ENCODE measurements around the gene CLEC4C. TPM values are rescaled to one million over a fixed set of nuclear protein-coding genes. Genes with fewer than 3 reads are reported as not detected.
"Not testable (repeated sequence)": the region's sequence is repeated elsewhere in the genome, so short reads cannot be mapped to it uniquely, and the experiment has no call there.

CLEC4C gene
- total and polyA plus RNA-seq, 2 donors (not counting 1 experiment from before 2014, with no cell fraction given): not detected

DNA sequence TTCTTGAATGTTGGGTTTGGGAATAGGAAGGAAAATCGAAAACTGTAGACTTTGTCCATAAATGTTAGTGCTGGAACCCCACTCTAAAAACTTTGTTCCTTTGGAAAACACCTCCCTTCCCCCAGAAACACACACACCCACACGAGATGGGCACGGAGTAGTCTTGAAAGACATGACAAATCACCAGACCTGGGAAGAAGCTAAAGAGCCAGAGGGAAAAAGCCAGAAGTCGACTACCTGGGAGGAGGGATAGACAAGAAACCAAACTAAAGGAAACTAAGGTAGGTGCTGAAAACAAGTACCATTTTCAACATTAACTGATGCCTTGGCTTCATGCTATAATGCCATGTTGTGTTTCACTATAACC is 41.1 kb upstream of the CLEC4C start:
- Histone ChIP-seq H4K20me1 (ENCODE audit: control insufficient read depth, extremely low read depth, insufficient read depth, low read length) (no peaks in the 10 kb centered on the region), H2AFZ (ENCODE audit: low read length) (no peak overlapping the region), H3K79me2 (ENCODE audit: control insufficient read depth, insufficient read depth, low read length) (no peaks in the 10 kb centered on the region), H3K4me1 (ENCODE audit: control insufficient read depth, extremely low read depth, insufficient read depth, low read length) (no peaks in the 10 kb centered on the region), H3K36me3 (ENCODE audit: control insufficient read depth, insufficient read depth, low read length) (no peaks in the 10 kb centered on the region), H3K9me3 (ENCODE audit: control insufficient read depth, insufficient read depth, low read depth, low read length) (no peaks in the 10 kb centered on the region), H3K9ac (ENCODE audit: insufficient read depth, low read length) (no peak overlapping the region), H3K4me3 (replicated peaks in 1 of 4; ENCODE audit: control extremely low read depth in 1 of 4, insufficient read depth in 1 of 4, low read depth in 3 of 4, low read length in 4 of 4) (no peak overlapping the region), H3K27ac (ENCODE audit: insufficient read depth, low read length) (no peak overlapping the region), H3K4me2 (ENCODE audit: extremely low read depth, insufficient read depth, low read length) (no peak overlapping the region), H3K27me3 (ENCODE audit: control insufficient read depth, insufficient read depth, low read length) (peaks cover 2% of the 10 kb centered on the region)
- DNase-seq (ENCODE audit: low read depth in 2 of 2): no peak
- TF ChIP-seq EZH2 (IDR thresholded peaks at IDR 0.05; ENCODE audit: low read length, missing control alignments) (no peak), CTCF (conservative IDR thresholded peaks at IDR 0.05 in 1 of 2, IDR thresholded peaks at IDR 0.05 in 1 of 2; ENCODE audit: low read depth in 1 of 2, low read length in 2 of 2) (no peak)

DNA sequence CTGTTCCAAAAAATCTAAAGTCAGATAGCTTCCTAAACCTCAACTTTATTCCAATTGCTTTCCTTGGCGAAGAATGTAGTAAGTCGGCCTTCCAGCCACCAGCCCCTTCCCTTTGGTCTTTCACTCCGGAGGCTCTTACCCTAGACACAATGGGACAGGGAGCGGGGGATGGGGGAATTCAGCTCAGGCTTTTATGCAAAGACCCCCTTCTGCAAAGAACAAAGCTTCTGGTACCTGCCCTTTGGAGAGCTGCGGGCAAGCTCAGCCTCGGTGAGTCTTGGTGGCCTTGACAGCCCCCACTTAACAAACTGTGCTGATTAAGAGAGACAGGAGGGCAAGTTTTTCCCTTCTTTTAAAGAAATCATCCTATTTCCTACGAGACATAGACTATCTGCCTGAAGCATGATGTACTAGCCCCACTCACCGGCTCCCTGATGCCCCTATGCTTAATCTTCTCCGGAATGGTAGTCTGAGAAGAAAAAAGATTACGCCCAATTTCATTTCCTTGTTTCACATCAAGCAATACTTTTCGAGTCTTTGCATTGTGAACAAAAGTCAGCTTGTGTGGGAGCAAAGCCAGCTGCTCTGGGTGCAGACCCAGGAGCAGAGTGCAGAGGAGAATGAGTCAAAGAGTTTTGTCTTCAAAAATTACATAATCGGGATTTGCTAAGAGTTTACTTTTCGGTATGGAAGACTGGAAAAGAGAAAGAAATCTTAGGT is 40.6 kb upstream of the CLEC4C start:
- peak in 1 of 2 donors; percentile 26 for DNase-seq (ENCODE audit: low read depth in 2 of 2)
- Histone ChIP-seq H3K9ac (ENCODE audit: insufficient read depth, low read length) (no peak overlapping the region), H3K4me2 (ENCODE audit: extremely low read depth, insufficient read depth, low read length) (no peak overlapping the region), H4K20me1 (ENCODE audit: control insufficient read depth, extremely low read depth, insufficient read depth, low read length) (no peaks in the 10 kb centered on the region), H3K27ac (ENCODE audit: insufficient read depth, low read length) (no peak overlapping the region), H3K9me3 (ENCODE audit: control insufficient read depth, insufficient read depth, low read depth, low read length) (no peaks in the 10 kb centered on the region), H2AFZ (ENCODE audit: low read length) (no peak overlapping the region), H3K27me3 (ENCODE audit: control insufficient read depth, insufficient read depth, low read length) (peaks cover 2% of the 10 kb centered on the region), H3K4me3 (replicated peaks in 1 of 4; ENCODE audit: control extremely low read depth in 1 of 4, insufficient read depth in 1 of 4, low read depth in 3 of 4, low read length in 4 of 4) (no peak overlapping the region), H3K79me2 (ENCODE audit: control insufficient read depth, insufficient read depth, low read length) (no peaks in the 10 kb centered on the region), H3K36me3 (ENCODE audit: control insufficient read depth, insufficient read depth, low read length) (no peaks in the 10 kb centered on the region), H3K4me1 (ENCODE audit: control insufficient read depth, extremely low read depth, insufficient read depth, low read length) (no peaks in the 10 kb centered on the region)
- TF ChIP-seq CTCF (conservative IDR thresholded peaks at IDR 0.05 in 1 of 2, IDR thresholded peaks at IDR 0.05 in 1 of 2; ENCODE audit: low read depth in 1 of 2, low read length in 2 of 2): no peak
- no peak for TF ChIP-seq EZH2 (IDR thresholded peaks at IDR 0.05; ENCODE audit: low read length, missing control alignments)

GRCh38 chr12:7784701-7785100 is 37.5 kb upstream of the CLEC4C start:
- no peak overlapping the region for H3K4me3 ChIP-seq (replicated peaks in 1 of 4; ENCODE audit: control extremely low read depth in 1 of 4, insufficient read depth in 1 of 4, low read depth in 3 of 4, low read length in 4 of 4)
- H2AFZ ChIP-seq (ENCODE audit: low read length): no peak overlapping the region
- TF ChIP-seq EZH2 (IDR thresholded peaks at IDR 0.05; ENCODE audit: low read length, missing control alignments) (no peak), CTCF (conservative IDR thresholded peaks at IDR 0.05 in 1 of 2, IDR thresholded peaks at IDR 0.05 in 1 of 2; ENCODE audit: low read depth in 1 of 2, low read length in 2 of 2) (no peak)
- no peak overlapping the region for H3K9ac ChIP-seq (ENCODE audit: insufficient read depth, low read length)
- H3K27ac ChIP-seq (ENCODE audit: insufficient read depth, low read length): no peak overlapping the region
- H4K20me1 ChIP-seq (ENCODE audit: control insufficient read depth, extremely low read depth, insufficient read depth, low read length): no peaks in the 10 kb centered on the region
- H3K4me2 ChIP-seq (ENCODE audit: extremely low read depth, insufficient read depth, low read length): no peak overlapping the region
- DNase-seq (ENCODE audit: low read depth in 2 of 2): no peak
- H3K79me2 ChIP-seq (ENCODE audit: control insufficient read depth, insufficient read depth, low read length): no peaks in the 10 kb centered on the region
- H3K27me3 ChIP-seq (ENCODE audit: control insufficient read depth, insufficient read depth, low read length): peaks cover 2% of the 10 kb centered on the region
- H3K36me3 ChIP-seq (ENCODE audit: control insufficient read depth, insufficient read depth, low read length): no peaks in the 10 kb centered on the region
- H3K4me1 ChIP-seq (ENCODE audit: control insufficient read depth, extremely low read depth, insufficient read depth, low read length): no peaks in the 10 kb centered on the region
- no peaks in the 10 kb centered on the region for H3K9me3 ChIP-seq (ENCODE audit: control insufficient read depth, insufficient read depth, low read depth, low read length)

- H3K4me3 ChIP-seq (replicated peaks in 1 of 4; ENCODE audit: control extremely low read depth in 1 of 4, insufficient read depth in 1 of 4, low read depth in 3 of 4, low read length in 4 of 4); H2AFZ ChIP-seq (ENCODE audit: low read length); DNase-seq (ENCODE audit: low read depth in 2 of 2); H3K9ac ChIP-seq (ENCODE audit: insufficient read depth, low read length); H3K27ac ChIP-seq (ENCODE audit: insufficient read depth, low read length); H3K4me2 ChIP-seq (ENCODE audit: extremely low read depth, insufficient read depth, low read length); H3K4me1 ChIP-seq (ENCODE audit: control insufficient read depth, extremely low read depth, insufficient read depth, low read length); H3K9me3 ChIP-seq (ENCODE audit: control insufficient read depth, insufficient read depth, low read depth, low read length); H3K79me2 ChIP-seq (ENCODE audit: control insufficient read depth, insufficient read depth, low read length); H3K36me3 ChIP-seq (ENCODE audit: control insufficient read depth, insufficient read depth, low read length); H3K27me3 ChIP-seq (ENCODE audit: control insufficient read depth, insufficient read depth, low read length); H4K20me1 ChIP-seq (ENCODE audit: control insufficient read depth, extremely low read depth, insufficient read depth, low read length): not testable (repeated sequence)
Measured at GRCh38 chr12:7783433-7783832, 36.3 kb upstream of the CLEC4C start.
